ENCODE measurements around the gene LRRC45.

- no peak for TF ChIP-seq ZNF48 (tag by site-specific recombination; IDR thresholded peaks at IDR 0.05)
- no peak for TF ChIP-seq ZNF426 (tag by site-specific recombination; IDR thresholded peaks at IDR 0.05)
- TF ChIP-seq ZNF274 (IDR thresholded peaks at IDR 0.05; ENCODE audit: low read length): no peak
- TF ChIP-seq ZNF274 (tag by site-specific recombination; IDR thresholded peaks at IDR 0.05; ENCODE audit: borderline replicate concordance): no peak
- TF ChIP-seq ZBTB20 (tag by site-specific recombination; IDR thresholded peaks at IDR 0.05): no peak
- TF ChIP-seq ZNF670 (tag by site-specific recombination; IDR thresholded peaks at IDR 0.05; ENCODE audit: low read depth): no peak
- TF ChIP-seq MYNN (tag by site-specific recombination; IDR thresholded peaks at IDR 0.05; ENCODE audit: borderline replicate concordance): no peak
- TF ChIP-seq CTCF (tag by site-specific recombination; IDR thresholded peaks at IDR 0.05): no peak
- TF ChIP-seq ZNF398 (tag by site-specific recombination; IDR thresholded peaks at IDR 0.05): no peak
- no peak for TF ChIP-seq ZNF24 (tag by site-specific recombination; IDR thresholded peaks at IDR 0.05)
- no peak for TF ChIP-seq ZNF791 (tag by site-specific recombination; IDR thresholded peaks at IDR 0.05)
- TF ChIP-seq ZNF335 (tag by site-specific recombination; conservative IDR thresholded peaks at IDR 0.05): no peak
- no peak for TF ChIP-seq ZBTB44 (tag by site-specific recombination; IDR thresholded peaks at IDR 0.05)
- TF ChIP-seq ZFP3 (tag by site-specific recombination; IDR thresholded peaks at IDR 0.05; ENCODE audit: low read depth): no peak
Measured at GRCh38 chr17:82079001-82079677, 56.0 kb downstream of the LRRC45 start.

All from HEK293 (cell line).